ENCODE data around the gene SAT1. TPM values are rescaled to one million over a fixed set of nuclear protein-coding genes. Genes with fewer than 3 reads are reported as not detected.

The SAT1 gene
- total RNA-seq (100 to 1,000 TPM; 606 to 620 TPM), polyA plus RNA-seq (1,000 to 10,000 TPM; 1,806 to 2,339 TPM)
- long read RNA-seq, donor 1, transcript SAT1-207 (3 exons, 1,033 nt): major isoform, 54 of 165 reads
- long read RNA-seq, donor 1, transcript SAT1-204 (6 exons, 1,065 nt): minor isoform, 49 of 165 reads
- long read RNA-seq, donor 1, transcript SAT1-202 (3 exons, 909 nt): minor isoform, 23 of 165 reads
- long read RNA-seq, donor 1, transcript SAT1-201 (2 exons, 801 nt): minor isoform, 9 of 165 reads
- long read RNA-seq, donor 1, partial matches to known transcripts: 0 of 165 reads
- long read RNA-seq, donor 1, other reads (novel, unspliced or antisense): 18 of 165 reads
- long read RNA-seq, donor 2, transcript SAT1-207 (3 exons, 1,033 nt): major isoform, 45 of 107 reads
- long read RNA-seq, donor 2, transcript SAT1-201 (2 exons, 801 nt): minor isoform, 5 of 107 reads
- long read RNA-seq, donor 2, transcript SAT1-202 (3 exons, 909 nt): minor isoform, 26 of 107 reads
- long read RNA-seq, donor 2, transcript SAT1-204 (6 exons, 1,065 nt): minor isoform, 27 of 107 reads
- long read RNA-seq, donor 2, partial matches to known transcripts: 0 of 107 reads
- long read RNA-seq, donor 2, other reads (novel, unspliced or antisense): 0 of 107 reads
- long read RNA-seq, donor 3, transcript SAT1-201 (2 exons, 801 nt): minor isoform, 11 of 132 reads
- long read RNA-seq, donor 3, transcript SAT1-204 (6 exons, 1,065 nt): minor isoform, 39 of 132 reads
- long read RNA-seq, donor 3, transcript SAT1-202 (3 exons, 909 nt): minor isoform, 26 of 132 reads
- long read RNA-seq, donor 3, transcript SAT1-207 (3 exons, 1,033 nt): major isoform, 40 of 132 reads
- long read RNA-seq, donor 3, partial matches to known transcripts: 0 of 132 reads
- long read RNA-seq, donor 3, other reads (novel, unspliced or antisense): 9 of 132 reads
- long read RNA-seq, donor 4, transcript SAT1-207 (3 exons, 1,033 nt): major isoform, 22 of 45 reads
- long read RNA-seq, donor 4, transcript SAT1-202 (3 exons, 909 nt): minor isoform, 8 of 45 reads
- long read RNA-seq, donor 4, transcript SAT1-204 (6 exons, 1,065 nt): minor isoform, 11 of 45 reads
- long read RNA-seq, donor 4, partial matches to known transcripts: 0 of 45 reads
- long read RNA-seq, donor 4, other reads (novel, unspliced or antisense): 0 of 45 reads
- long read RNA-seq, donor 5, transcript SAT1-202 (3 exons, 909 nt): minor isoform, 21 of 152 reads
- long read RNA-seq, donor 5, transcript SAT1-201 (2 exons, 801 nt): minor isoform, 9 of 152 reads
- long read RNA-seq, donor 5, transcript SAT1-204 (6 exons, 1,065 nt): major isoform, 53 of 152 reads
- long read RNA-seq, donor 5, transcript SAT1-207 (3 exons, 1,033 nt): minor isoform, 44 of 152 reads
- long read RNA-seq, donor 5, partial matches to known transcripts: 0 of 152 reads
- long read RNA-seq, donor 5, other reads (novel, unspliced or antisense): 14 of 152 reads

- H3K27me3 ChIP-seq (ENCODE audit: control insufficient read depth in 3 of 3, insufficient read depth in 3 of 3, low read length in 2 of 3): peaks cover 0 to 3% (median 0%) of the 10 kb centered on the region in 3 donors
- peaks cover 0 to 11% (median 5%) of the 10 kb centered on the region in 4 donors for H3K36me3 ChIP-seq (ENCODE audit: control insufficient read depth in 4 of 4, insufficient read depth in 4 of 4, low read length in 4 of 4)
- peak; percentile 31 for TF ChIP-seq CTCF (IDR thresholded peaks at IDR 0.05; ENCODE audit: control extremely low read depth, extremely low read depth)
- no peaks in the 10 kb centered on the region for H3K9me3 ChIP-seq (ENCODE audit: control insufficient read depth in 4 of 4, insufficient read depth in 3 of 4, low read length in 3 of 4)
- peak within 1 kb of the TSS; percentile 71 for H3K4me3 ChIP-seq
- no peaks in the 10 kb centered on the region for H3K4me1 ChIP-seq (ENCODE audit: control insufficient read depth in 5 of 5, insufficient read depth in 5 of 5, low read length in 5 of 5)
- peak within 1 kb of the TSS; percentile 97 to 98 for H3K27ac ChIP-seq (ENCODE audit: low read depth in 1 of 2, low read length in 1 of 2)
- 0 to 26% methylated on average over 28 to 58 of the region's 58 CpGs for WGBS, 2 donors
- ATAC-seq (ENCODE audit: insufficient read depth, low FRiP score): peak; percentile 89
- DNase-seq: peak; percentile 96
- H3K9ac ChIP-seq (ENCODE audit: insufficient read depth in 1 of 2, low read length in 2 of 2): peak within 1 kb of the TSS; percentile 55 to 96
Observed at GRCh38 chrX:23782863-23783588, at the start of gene SAT1. Gene SAT1, plus strand, starts transcription at chrX:23783173. Its CDS starts 179 bp downstream, at chrX:23783352.

DNA sequence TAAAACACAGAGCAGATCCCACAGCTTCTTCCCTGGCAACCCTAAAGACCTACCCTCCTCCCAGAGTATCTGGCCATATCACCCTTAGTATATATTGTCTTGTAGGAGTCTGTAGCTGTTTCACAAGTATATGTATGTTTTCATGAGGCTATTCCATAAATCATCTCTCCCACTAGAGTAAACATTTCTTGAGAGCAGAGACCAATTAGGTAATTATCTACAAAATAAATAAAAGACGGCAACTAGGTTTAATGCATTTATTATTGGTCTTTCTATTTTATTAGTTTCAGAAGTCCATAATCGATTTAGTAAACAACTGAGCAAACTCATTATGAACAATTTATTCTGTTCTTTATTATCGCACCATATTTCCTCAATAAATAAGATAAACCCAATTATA is 46.9 kb upstream of the SAT1 start:
- Histone ChIP-seq H3K9me3 (ENCODE audit: control insufficient read depth in 4 of 4, insufficient read depth in 3 of 4, low read length in 3 of 4) (no peaks in the 10 kb centered on the region), H3K9ac (ENCODE audit: insufficient read depth in 1 of 2, low read length in 2 of 2) (no peak overlapping the region), H3K4me3 (no peak overlapping the region), H3K27me3 (ENCODE audit: control insufficient read depth in 3 of 3, insufficient read depth in 3 of 3, low read length in 2 of 3) (peaks cover 0 to 4% (median 2%) of the 10 kb centered on the region in 3 donors), H3K4me1 (ENCODE audit: control insufficient read depth in 5 of 5, insufficient read depth in 5 of 5, low read length in 5 of 5) (peaks cover 0 to 3% (median 0%) of the 10 kb centered on the region in 5 donors), H3K36me3 (ENCODE audit: control insufficient read depth in 4 of 4, insufficient read depth in 4 of 4, low read length in 4 of 4) (peaks cover 0 to 2% (median 0%) of the 10 kb centered on the region in 4 donors), H3K27ac (ENCODE audit: low read depth in 1 of 2, low read length in 1 of 2) (no peak overlapping the region)
- no peak for ATAC-seq (ENCODE audit: insufficient read depth, low FRiP score)
- no peak for DNase-seq
- TF ChIP-seq CTCF (IDR thresholded peaks at IDR 0.05; ENCODE audit: control extremely low read depth, extremely low read depth): no peak
- 62 to 80% methylated on average over 3 of the region's 3 CpGs for WGBS, 2 donors

DNA sequence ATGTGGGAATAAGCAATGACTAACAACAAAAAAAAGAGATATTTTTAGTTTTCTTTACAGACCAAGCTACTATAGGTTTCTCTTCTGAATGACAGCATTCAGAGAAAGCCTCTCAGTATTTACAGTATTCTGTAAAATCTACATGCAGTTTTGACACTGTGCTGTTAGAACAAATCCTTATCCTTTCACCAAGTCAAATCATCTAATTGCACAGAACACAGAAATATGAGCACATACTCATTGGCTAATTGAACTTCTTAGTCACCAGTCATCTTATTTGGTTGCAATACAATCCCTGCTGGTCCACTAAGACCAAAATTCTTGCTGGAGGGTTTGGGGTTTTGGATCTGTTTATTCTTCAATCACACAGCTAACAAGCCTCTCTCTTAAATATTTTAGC is 45.6 kb upstream of the SAT1 start:
- DNase-seq: no peak
- no peak for TF ChIP-seq CTCF (IDR thresholded peaks at IDR 0.05; ENCODE audit: control extremely low read depth, extremely low read depth)
- Histone ChIP-seq H3K9me3 (ENCODE audit: control insufficient read depth in 4 of 4, insufficient read depth in 3 of 4, low read length in 3 of 4) (no peaks in the 10 kb centered on the region), H3K36me3 (ENCODE audit: control insufficient read depth in 4 of 4, insufficient read depth in 4 of 4, low read length in 4 of 4) (peaks cover 0 to 1% (median 0%) of the 10 kb centered on the region in 4 donors), H3K27me3 (ENCODE audit: control insufficient read depth in 3 of 3, insufficient read depth in 3 of 3, low read length in 2 of 3) (peaks cover 0 to 4% (median 0%) of the 10 kb centered on the region in 3 donors), H3K4me1 (ENCODE audit: control insufficient read depth in 5 of 5, insufficient read depth in 5 of 5, low read length in 5 of 5) (peaks cover 0 to 4% (median 2%) of the 10 kb centered on the region in 5 donors), H3K9ac (ENCODE audit: insufficient read depth in 1 of 2, low read length in 2 of 2) (no peak overlapping the region), H3K27ac (ENCODE audit: low read depth in 1 of 2, low read length in 1 of 2) (no peak overlapping the region), H3K4me3 (no peak overlapping the region)
- ATAC-seq (ENCODE audit: insufficient read depth, low FRiP score): no peak
